ENCODE data around the gene TRMT10A.

Gene TRMT10A, protein sequence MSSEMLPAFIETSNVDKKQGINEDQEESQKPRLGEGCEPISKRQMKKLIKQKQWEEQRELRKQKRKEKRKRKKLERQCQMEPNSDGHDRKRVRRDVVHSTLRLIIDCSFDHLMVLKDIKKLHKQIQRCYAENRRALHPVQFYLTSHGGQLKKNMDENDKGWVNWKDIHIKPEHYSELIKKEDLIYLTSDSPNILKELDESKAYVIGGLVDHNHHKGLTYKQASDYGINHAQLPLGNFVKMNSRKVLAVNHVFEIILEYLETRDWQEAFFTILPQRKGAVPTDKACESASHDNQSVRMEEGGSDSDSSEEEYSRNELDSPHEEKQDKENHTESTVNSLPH

DNA sequence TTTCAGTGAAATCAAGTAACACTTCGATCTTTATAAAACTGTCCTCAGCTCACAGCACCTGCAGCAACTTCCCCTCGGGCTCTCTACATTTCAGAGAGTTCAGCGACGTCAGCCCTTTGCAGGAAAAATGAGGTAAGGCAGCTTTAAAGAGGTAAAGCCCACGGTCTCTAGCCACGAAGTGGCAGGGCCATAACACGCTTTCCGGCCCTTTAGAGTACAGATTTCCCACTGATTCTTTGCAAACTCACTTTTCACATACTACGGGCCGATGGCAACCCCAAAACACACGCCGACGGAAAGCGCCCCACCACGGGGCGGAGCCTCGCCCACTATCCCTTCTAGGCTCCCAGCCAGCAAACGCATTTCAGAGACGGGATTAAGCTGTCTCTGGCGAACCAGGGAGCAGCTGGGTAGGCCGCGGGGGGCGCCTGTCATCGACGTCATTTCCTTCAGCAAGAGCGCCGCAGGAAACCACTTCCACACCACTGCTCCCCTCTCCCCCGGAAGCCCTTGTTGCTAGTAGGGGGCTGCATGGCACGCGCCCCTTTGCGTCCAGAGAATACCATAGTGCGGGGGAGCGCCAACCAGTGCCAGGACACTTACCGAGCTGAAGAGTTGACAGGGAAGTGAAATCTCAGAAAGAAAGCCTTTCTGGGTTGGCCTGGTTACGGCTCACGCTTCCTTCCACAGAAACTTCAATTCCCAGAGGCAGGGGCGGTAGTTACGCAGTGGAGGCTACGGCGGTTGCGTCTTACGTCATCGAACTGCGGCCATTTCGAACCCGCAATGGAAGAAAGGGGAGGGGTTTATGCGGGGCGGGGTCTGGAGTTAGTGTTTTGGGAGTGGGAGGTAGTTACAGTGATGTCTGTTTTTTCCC is at the start of gene TRMT10A:
Gene TRMT10A, minus strand, starts transcription at position 730 of the 877 bp plus-strand sequence. CDS start 4,701 bp downstream, outside the sequence.
- Mint-ChIP-seq H3K36me3 (ENCODE audit: low read depth) (peaks cover 4% of the 10 kb centered on the region), H3K4me3 (peak within 1 kb of the TSS; percentile 95), H3K27me3 (peaks cover 19% of the 10 kb centered on the region), H3K27ac (peak within 1 kb of the TSS; percentile 99), H3K4me1 (peaks cover 22% of the 10 kb centered on the region), H3K9me3 (no peaks in the 10 kb centered on the region)
- DNase-seq (peak; percentile 92), ATAC-seq (peak; percentile 97)

DNA sequence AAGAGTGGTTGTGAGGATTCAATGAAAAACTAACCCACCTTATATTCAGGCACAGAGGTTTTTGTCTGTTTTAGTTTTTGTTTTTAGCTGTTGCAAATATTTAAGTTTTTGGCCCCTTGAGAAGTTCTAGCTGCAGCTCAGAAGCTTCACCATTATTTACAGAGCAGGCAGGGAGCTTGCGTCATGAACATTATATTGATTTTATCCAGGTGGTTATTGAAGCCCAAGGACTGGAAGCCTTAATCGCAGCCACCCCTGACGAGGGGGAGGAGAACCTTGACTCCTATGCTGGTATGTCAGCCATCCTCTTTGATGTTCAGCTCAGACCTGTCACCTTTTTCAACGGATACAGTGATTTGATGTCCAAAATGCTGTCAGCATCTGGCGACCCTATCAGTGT is 48.9 kb upstream of the TRMT10A start:
- no peaks in the 10 kb centered on the region for H3K4me1 Mint-ChIP-seq
- H3K4me3 Mint-ChIP-seq, result no peak overlapping the region
- H3K27me3 Mint-ChIP-seq, result peaks cover 7% of the 10 kb centered on the region
- H3K9me3 Mint-ChIP-seq, result no peaks in the 10 kb centered on the region
- H3K36me3 Mint-ChIP-seq (ENCODE audit: low read depth), result no peaks in the 10 kb centered on the region
- no peak for DNase-seq
- H3K27ac Mint-ChIP-seq, result no peak overlapping the region
- ATAC-seq, result no peak

DNA sequence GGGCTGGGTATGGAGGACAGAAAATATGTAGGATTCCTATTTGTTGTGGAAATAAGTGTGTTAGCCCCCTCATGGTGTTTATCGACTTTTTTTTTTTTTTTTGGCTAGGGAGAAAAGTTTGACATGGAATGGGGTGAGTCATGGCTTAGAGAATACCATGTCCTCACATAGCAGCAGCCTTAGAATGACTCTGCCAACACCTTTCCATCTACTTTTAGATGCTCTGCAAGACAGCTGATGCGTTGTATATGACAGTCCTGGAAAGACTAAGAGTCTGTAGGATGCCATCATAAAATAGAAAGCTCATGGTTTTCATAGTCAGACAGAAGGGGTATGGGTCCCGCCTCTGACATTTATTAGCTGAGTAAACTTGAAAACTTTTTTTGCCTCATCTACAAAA is 48.4 kb upstream of the TRMT10A start:
- DNase-seq, result no peak
- Mint-ChIP-seq H3K27ac (no peak overlapping the region), H3K4me3 (no peak overlapping the region), H3K27me3 (peaks cover 7% of the 10 kb centered on the region), H3K4me1 (no peaks in the 10 kb centered on the region), H3K36me3 (ENCODE audit: low read depth) (no peaks in the 10 kb centered on the region), H3K9me3 (no peaks in the 10 kb centered on the region)
- ATAC-seq, result no peak

DNA sequence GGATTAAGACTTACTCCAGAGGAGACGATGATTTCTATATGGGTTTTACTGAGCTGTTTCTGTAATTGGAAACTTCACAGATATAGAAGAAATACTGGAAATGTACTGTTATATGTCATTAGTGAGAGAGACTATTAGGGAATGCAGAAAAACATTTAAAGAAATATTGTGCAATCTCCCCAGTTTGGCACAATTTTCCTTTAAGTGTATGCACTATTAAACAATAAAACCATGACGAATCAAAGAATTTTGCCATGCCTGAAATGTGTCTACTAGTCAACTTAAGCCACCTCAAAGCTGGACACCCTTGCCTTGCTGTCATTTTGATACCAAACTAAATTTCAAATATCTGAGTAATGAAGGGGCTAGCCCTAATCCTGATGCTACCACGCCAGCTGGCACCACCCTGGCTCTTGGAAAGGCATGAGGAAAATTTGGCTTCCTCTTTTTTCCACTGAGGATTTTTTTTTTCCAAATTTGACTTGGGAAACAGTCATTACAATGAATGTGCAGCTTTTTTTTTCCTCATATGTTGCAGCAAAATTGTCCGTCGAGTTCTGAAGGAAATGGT is 46.9 kb upstream of the TRMT10A start:
- H3K4me1 Mint-ChIP-seq, result no peaks in the 10 kb centered on the region
- H3K4me3 Mint-ChIP-seq, result no peak overlapping the region
- ATAC-seq (no peak), DNase-seq (no peak)
- H3K27ac Mint-ChIP-seq, result no peak overlapping the region
- no peaks in the 10 kb centered on the region for H3K36me3 Mint-ChIP-seq (ENCODE audit: low read depth)
- H3K9me3 Mint-ChIP-seq, result no peaks in the 10 kb centered on the region
- H3K27me3 Mint-ChIP-seq, result peaks cover 7% of the 10 kb centered on the region

DNA sequence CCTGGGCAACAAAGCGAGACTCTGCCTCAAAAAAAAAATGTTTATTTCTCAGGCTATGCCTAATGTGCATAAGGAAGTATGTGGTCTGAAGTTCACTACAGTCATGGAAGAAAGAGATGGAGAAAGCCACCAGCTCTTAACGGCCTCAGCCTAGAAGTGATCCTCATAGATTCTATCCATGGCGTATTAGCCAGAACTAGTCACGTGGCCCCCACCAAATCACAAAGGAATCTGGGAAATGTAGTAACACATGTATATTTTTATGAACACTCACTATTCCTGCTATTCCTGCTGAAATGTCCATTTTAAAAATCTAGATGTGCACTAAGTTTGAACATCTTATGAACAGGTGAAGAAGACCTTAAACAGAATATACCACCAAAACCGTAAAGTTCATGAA is 44.6 kb upstream of the TRMT10A start:
- no peaks in the 10 kb centered on the region for H3K9me3 Mint-ChIP-seq
- DNase-seq (no peak), ATAC-seq (no peak)
- H3K27me3 Mint-ChIP-seq, result peaks cover 18% of the 10 kb centered on the region
- no peak overlapping the region for H3K27ac Mint-ChIP-seq
- no peaks in the 10 kb centered on the region for H3K4me1 Mint-ChIP-seq
- H3K36me3 Mint-ChIP-seq (ENCODE audit: low read depth), result no peaks in the 10 kb centered on the region
- no peak overlapping the region for H3K4me3 Mint-ChIP-seq

DNA sequence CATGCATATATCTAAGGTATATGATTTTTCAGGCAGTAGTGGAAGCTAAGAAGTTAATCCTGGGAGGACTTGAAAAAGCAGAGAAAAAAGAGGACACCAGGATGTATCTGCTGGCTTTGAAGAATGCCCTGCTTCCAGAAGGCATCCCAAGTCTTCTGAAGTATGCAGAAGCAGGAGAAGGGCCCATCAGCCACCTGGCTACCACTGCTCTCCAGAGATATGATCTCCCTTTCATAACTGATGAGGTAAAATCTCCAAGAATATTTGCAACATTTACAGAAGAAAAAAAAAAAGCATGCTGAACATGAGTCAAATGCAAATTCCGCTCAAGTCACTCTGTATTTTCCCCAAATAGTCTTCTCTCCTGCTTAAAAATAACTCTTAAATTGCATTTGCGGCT is 42.9 kb upstream of the TRMT10A start:
- no peaks in the 10 kb centered on the region for H3K36me3 Mint-ChIP-seq (ENCODE audit: low read depth)
- peaks cover 13% of the 10 kb centered on the region for H3K27me3 Mint-ChIP-seq
- no peak overlapping the region for H3K4me3 Mint-ChIP-seq
- no peaks in the 10 kb centered on the region for H3K9me3 Mint-ChIP-seq
- DNase-seq (no peak), ATAC-seq (no peak)
- H3K4me1 Mint-ChIP-seq, result no peaks in the 10 kb centered on the region
- no peak overlapping the region for H3K27ac Mint-ChIP-seq

DNA sequence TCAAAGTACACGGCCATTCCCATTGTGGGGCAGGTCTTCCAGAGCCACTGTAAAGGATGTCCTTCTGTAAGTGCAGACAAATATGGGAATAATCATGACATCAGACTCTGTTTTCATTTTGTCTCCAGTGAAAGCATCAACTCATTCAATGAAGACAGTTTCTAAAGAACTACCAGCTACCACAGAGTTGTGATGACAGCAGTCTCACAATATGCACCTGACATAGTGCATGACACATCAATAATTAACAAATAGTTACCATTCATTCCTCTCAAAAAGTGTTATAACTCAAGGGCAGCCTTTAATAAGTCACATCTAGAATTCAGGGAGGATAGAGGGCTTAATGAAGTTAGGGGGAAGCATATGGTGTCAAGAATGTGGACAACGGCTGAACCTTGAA is 31.0 kb upstream of the TRMT10A start:
- Mint-ChIP-seq H3K27ac (no peak overlapping the region), H3K27me3 (no peaks in the 10 kb centered on the region), H3K4me1 (no peaks in the 10 kb centered on the region), H3K9me3 (no peaks in the 10 kb centered on the region), H3K4me3 (no peak overlapping the region), H3K36me3 (ENCODE audit: low read depth) (no peaks in the 10 kb centered on the region)
- no peak for DNase-seq
- ATAC-seq, result no peak

DNA sequence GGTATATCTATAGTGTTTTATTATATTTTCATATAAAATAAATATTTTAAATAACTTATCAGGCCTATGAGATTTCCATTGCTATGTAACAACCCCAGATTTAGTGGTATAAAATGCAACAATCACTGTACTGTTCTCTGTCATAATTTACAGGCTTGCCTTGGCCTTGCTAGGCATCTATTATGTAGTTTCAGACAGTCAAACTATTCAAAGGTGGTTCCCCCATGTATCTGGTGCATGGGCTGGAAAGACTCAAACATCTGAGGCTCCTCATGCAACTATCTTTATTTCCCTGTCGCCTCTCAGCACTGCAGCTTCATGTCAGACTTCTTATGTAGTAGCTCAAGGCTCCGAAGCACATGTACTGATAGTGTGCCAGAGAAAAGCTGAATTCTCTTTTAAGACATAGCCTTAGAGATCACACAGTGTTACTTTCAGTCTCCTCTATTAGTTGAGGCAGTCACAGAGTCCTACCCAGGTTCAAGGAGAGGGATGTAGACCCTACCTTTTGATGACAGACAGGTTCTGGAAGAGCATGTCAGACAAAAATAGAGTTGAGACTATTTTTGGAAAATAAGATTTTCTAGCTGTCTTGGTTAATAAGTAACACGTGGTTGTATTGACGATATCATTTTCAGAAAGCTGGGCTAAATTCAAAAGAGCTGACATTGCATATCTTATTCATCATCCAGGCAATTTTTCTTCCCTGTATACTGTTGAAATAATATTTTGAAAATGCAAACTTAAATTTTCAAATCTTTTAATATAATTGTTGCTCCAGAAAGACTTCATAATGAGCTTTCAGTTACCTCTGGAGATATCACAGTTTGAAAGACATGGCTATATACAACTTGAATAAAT is 30.2 kb upstream of the TRMT10A start:
- DNase-seq (no peak), ATAC-seq (no peak)
- H3K36me3 Mint-ChIP-seq (ENCODE audit: low read depth), result no peaks in the 10 kb centered on the region
- no peak overlapping the region for H3K4me3 Mint-ChIP-seq
- no peaks in the 10 kb centered on the region for H3K27me3 Mint-ChIP-seq
- H3K9me3 Mint-ChIP-seq, result no peaks in the 10 kb centered on the region
- no peaks in the 10 kb centered on the region for H3K4me1 Mint-ChIP-seq
- H3K27ac Mint-ChIP-seq, result no peak overlapping the region

DNA sequence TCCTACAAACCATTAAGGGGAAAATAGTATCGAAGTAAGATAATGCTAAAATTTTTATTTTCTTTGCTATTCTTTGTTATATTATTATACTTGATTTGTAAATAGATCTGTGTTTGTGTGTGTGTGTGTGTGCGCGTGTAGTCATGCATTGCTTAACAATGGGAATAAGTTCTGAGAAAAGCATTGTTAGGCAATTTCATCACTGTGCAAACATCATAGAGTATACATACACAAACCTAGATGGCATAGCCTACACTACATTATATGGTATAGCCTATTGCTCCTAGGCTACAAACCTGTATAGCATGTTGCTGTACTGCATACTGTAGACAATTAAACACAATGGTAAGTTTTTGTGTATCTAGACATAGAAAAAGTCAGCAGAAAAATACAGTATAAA is 27.9 kb upstream of the TRMT10A start:
- H3K36me3 Mint-ChIP-seq (ENCODE audit: low read depth), result no peaks in the 10 kb centered on the region
- H3K9me3 Mint-ChIP-seq, result no peaks in the 10 kb centered on the region
- H3K4me3 Mint-ChIP-seq, result no peak overlapping the region
- H3K27me3 Mint-ChIP-seq, result no peaks in the 10 kb centered on the region
- DNase-seq (no peak), ATAC-seq (no peak)
- no peak overlapping the region for H3K27ac Mint-ChIP-seq
- H3K4me1 Mint-ChIP-seq, result no peaks in the 10 kb centered on the region

DNA sequence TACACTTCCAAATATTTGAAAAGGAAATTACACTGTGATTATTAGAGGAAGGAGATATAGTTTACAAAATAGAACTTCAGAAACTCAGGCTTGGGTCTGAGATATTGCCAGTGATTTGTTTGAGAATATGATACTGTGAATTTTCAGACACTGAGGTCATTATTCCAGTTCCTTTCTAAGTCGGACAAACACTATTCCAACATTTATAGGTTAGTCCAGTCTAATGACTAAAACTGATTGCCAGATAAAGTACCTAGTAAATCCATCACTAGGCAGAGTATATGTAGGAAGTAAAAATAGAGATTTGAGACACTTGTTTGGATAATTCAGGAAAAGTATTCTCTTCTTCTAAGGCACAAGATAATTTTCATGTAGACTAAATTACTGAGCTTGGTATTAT is 24.0 kb upstream of the TRMT10A start:
- no peak for DNase-seq
- ATAC-seq, result no peak
- H3K27me3 Mint-ChIP-seq, result peaks cover 6% of the 10 kb centered on the region

DNA sequence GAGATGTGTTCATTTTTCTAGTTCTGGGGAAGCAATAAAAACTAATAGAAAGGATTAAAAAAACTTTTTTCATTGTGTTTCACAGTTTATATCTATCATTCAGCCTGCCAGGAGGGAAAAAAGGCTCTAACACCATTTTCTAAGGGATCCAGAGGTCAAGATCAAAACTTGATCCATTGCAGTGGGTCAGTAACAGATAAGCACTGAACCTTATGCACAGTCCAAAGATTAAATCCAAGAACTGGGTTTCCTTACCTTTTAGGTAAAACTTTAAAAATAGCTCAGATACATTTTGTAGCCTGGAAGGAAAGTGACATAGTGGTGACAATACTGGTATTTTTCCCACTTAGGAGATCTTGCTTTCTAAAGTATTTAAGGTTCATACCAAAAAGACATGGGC is 23.5 kb upstream of the TRMT10A start:
- Mint-ChIP-seq H3K36me3 (ENCODE audit: low read depth) (no peaks in the 10 kb centered on the region), H3K4me1 (no peaks in the 10 kb centered on the region), H3K9me3 (no peaks in the 10 kb centered on the region), H3K27ac (no peak overlapping the region), H3K4me3 (no peak overlapping the region), H3K27me3 (peaks cover 9% of the 10 kb centered on the region)
- ATAC-seq, result no peak
- DNase-seq, result no peak

More for the DNA sequence above, 24.0 kb upstream of the TRMT10A start:
- Mint-ChIP-seq H3K9me3 (no peaks in the 10 kb centered on the region), H3K36me3 (ENCODE audit: low read depth) (no peaks in the 10 kb centered on the region), H3K4me3 (no peak overlapping the region), H3K4me1 (no peaks in the 10 kb centered on the region), H3K27ac (no peak overlapping the region)

DNA sequence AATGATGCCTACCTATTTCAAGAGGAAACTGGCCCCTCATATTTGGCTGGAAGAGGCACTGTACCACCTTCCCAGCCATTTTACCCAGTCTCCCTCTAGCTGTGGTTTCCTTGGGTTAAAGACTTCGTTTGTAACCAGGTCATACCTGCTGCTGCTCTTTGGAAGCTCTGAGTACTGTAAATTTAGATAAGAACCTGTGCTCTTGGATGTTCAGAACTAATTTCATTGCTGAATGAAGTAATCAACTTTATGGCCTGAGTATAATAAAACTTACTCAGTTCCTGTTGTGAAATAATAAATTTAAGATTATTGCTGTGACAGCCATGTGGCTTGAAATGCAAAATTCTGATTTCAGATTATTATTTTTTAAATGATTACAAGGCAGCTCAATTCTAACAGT is 23.0 kb upstream of the TRMT10A start:
- no peak overlapping the region for H3K27ac Mint-ChIP-seq
- H3K36me3 Mint-ChIP-seq (ENCODE audit: low read depth), result no peaks in the 10 kb centered on the region
- no peak for DNase-seq
- no peaks in the 10 kb centered on the region for H3K4me1 Mint-ChIP-seq
- H3K4me3 Mint-ChIP-seq, result no peak overlapping the region
- no peak for ATAC-seq
- H3K27me3 Mint-ChIP-seq, result peaks cover 12% of the 10 kb centered on the region
- no peaks in the 10 kb centered on the region for H3K9me3 Mint-ChIP-seq

DNA sequence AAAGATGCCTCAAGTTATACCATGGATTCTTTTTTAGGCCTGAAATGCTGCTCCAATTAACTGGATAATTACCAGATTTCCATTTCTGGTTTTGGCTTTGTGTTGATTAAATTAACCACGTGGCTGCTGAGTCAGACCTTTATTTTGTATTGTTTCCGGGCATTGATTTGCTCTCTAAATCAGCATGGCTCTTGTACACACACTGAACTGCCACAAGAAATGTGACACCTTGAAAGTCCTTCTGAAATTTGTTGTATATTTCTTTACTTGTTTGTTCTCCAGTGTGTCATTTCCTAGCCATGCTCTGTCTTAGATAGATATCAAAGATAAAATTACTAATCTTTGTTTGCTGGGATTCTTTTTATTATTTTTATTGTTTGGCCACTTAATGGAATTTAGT is 22.5 kb upstream of the TRMT10A start:
- no peak overlapping the region for H3K4me3 Mint-ChIP-seq
- H3K9me3 Mint-ChIP-seq, result no peaks in the 10 kb centered on the region
- peaks cover 17% of the 10 kb centered on the region for H3K27me3 Mint-ChIP-seq
- H3K4me1 Mint-ChIP-seq, result no peaks in the 10 kb centered on the region
- no peak overlapping the region for H3K27ac Mint-ChIP-seq
- no peaks in the 10 kb centered on the region for H3K36me3 Mint-ChIP-seq (ENCODE audit: low read depth)
- DNase-seq (no peak), ATAC-seq (no peak)

DNA sequence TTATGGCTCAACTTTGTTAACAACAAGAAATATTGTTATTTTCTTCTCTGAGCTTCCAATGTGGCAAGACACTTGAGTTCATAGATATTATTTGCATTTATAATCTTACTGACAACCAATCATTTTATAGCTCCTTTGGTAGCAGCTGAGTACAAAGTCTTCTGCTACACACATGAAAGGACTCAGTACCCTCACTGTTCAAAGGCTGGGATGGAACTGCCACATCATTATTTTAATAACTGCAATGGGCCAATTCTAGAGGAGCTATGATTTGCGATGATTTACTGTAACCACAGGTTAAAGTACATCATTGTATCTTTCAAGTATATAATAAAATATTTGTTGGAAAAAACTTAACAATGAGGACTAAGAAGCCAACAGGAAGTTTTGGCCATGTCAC is 21.7 kb upstream of the TRMT10A start:
- no peak for ATAC-seq
- H3K27ac Mint-ChIP-seq, result no peak overlapping the region

More for the DNA sequence above, 21.7 kb upstream of the TRMT10A start:
- Mint-ChIP-seq H3K4me3 (no peak overlapping the region), H3K27me3 (peaks cover 24% of the 10 kb centered on the region), H3K9me3 (no peaks in the 10 kb centered on the region), H3K36me3 (ENCODE audit: low read depth) (no peaks in the 10 kb centered on the region), H3K4me1 (no peaks in the 10 kb centered on the region)
- no peak for DNase-seq

Data from activated naive CD8-positive, alpha-beta T cell treated with anti-CD3 and anti-CD28 coated beads, Interleukin-2, amount 50 U/mL, for 24 hours (primary cell).